ENCODE data around the gene ZNF226.
"Not testable (repeated sequence)": the region's sequence is repeated elsewhere in the genome, so short reads cannot be mapped to it uniquely, and the experiment has no call there.

The ZNF226 gene

DNA sequence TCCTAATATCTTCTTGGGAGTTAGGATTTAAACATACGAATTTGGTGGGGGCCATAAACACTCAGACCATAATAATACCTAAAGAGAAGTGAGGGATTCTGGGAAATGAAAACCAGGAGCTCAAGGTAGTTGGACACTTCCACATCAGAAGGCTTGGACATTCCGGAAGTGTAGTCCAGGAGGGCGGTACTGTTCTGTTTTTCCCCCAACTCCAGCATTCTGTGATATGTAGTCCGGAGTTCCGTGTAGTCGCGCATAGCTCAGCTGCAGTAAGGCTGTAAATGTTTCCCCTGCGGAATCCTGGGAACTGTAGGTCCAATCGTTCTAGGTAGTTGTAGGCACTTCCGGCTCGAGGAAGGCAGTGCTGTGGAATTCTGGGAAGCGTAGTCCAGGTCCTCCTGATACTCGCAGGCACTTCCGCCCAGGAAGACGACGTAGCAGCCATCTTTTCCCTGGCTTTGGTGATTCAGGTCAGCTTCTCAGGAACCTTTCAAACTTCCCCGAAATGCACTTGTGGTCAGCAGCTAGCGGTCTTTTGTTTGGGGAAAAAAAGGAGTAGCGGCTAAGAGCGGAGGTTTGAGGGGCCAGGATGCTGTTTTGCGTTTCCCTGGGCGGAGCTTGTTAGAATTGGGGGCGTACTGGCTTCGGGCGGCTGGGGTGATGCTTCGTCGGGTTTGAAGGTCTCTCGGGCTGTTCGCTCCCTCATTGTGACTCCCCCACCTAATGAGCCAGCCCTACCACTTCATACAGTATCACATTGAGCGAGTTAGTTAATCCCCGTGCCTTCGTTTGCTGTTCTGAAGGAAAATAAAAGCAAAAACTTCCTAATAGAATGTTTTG, at the start of gene ZNF226:
Gene ZNF226, plus strand, starts transcription at position 428 of the 840 bp plus-strand sequence. CDS start 4,981 bp downstream, outside the sequence.
- peak; percentile 75 to 76 for DNase-seq

DNA sequence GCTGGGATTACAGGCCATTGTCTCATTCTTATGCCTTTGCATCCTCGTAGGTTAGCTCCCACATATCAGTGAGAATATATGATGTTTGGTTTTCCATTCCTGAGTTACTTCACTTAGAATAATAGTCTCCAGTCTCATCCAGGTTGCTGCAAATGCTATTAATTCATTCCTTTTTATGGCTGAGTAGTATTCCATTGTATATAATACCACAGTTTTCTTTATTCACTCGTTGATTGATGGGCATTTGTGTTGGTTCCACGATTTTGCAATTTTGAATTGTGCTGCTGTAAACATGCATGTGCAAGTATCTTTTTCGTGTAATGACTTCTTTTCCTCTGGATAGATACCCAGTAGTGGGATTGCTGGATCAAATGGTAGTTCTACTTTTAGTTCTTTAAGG, 43.7 kb upstream of the ZNF226 start:
- not testable (repeated sequence) for DNase-seq

- no peak for DNase-seq
Measured at GRCh38 chr19:44131955-44132354, 32.9 kb upstream of the ZNF226 start.

DNA sequence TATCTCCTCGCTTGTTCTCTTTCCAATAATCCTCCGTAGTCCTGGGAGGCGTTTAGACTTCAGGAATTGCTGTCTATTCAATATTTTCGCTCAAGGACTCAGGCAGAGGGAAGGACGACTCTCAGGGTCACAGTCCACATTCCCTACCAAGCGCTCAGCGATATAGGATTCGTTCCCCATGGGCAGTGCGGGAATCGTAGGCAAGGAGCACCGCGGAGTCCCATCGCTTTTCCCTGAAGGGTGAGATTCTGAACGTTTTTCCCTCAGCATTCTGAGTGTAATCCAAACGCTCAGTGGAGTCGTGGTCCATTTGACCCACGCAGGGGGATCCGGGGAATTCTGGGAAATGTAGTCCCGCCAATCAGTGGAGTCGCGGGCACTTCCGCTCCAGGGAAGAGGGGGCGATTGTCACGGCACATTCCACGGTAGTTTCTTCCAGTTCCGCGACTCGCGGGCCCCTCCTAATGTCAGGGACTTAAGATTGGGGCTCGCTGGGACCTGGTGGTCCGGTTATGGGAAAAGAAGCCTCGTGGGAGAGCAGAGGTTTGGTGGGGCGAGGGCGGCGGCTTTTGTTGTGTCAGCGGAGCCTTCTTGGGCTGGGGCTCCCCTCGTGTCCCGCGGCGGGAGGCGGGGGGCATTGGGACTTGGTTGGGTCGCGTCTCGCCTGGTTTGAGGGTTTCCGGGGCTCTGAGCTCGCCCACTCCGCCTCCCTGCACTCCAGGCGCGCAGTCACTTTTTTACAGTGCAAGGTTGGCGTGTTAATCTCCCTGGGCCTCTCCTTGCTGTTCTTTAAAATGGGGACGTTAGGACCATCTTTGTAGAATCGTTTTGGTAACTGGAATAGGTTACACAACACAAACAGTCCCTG, 23.5 kb upstream of the ZNF226 start, which contains the start of gene ZNF234:
Gene ZNF234, plus strand, starts transcription at position 364 of the 868 bp plus-strand sequence. CDS start 3,079 bp downstream, outside the sequence.
- DNase-seq: peak; percentile 68

DNA sequence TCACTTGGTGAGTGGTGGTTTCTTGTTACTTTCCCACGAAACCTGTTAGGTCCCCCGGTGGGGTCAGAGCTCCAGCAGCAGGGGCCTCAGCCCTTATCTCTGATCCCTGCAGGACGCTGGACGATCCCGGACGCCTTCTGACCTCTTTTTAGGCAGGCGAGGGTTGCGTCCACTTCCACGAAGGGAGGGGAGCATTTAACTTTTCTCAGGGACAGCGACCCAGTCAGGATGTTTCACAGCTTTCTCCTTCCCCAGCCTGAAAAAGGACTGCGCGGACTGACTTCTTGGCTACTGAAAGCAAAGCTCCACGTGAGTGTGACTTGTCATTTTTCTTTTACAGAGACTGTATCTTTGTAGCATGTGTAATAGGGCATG, 22.9 kb upstream of the ZNF226 start:
- DNase-seq: no peak

GRCh38 chr19:44149776-44150175, 15.1 kb upstream of the ZNF226 start:
- DNase-seq: no peak

DNA sequence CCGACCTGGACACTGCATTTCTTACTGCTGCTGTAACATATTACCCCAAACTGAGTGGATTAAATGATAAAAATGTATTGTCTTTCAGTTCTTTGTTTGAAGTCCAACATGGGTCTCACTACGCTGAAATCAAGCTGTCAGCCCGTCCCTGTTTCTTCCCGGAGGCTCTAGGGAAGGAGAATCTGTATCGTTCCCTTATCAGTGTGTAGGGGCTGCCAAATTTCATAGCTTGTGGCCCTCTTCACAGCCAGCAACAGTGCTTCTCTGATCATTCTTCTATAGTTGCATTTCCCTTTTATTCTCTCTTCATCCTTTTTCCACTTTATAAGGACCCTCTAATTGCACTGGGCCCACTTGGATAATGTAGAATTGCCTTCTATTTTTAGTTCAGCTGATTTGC, 13.4 kb upstream of the ZNF226 start:
- no peak for DNase-seq

- no peak for DNase-seq
Measured at GRCh38 chr19:44156475-44156874, 8.4 kb upstream of the ZNF226 start.

- no peak for DNase-seq
Measured at GRCh38 chr19:44163789-44164188, 1.1 kb upstream of the ZNF226 start.

DNA sequence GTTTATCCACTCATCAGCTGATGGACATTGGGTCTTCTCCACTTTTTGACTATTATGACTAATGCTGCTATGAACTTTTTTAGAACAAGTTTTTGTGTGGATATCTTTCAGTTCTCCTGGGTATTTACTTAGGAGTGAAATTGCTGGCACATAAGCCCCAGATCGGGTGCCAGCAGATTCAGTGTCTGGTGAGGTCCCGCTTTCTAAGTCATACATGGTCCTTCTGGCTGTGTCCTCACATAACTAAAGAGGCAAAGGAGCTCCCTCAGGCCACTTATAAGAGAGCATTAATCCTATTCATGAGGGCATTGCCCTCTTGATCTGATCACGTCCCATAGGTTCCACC, 600 bp upstream of the ZNF226 start:
- no peak for DNase-seq

DNA sequence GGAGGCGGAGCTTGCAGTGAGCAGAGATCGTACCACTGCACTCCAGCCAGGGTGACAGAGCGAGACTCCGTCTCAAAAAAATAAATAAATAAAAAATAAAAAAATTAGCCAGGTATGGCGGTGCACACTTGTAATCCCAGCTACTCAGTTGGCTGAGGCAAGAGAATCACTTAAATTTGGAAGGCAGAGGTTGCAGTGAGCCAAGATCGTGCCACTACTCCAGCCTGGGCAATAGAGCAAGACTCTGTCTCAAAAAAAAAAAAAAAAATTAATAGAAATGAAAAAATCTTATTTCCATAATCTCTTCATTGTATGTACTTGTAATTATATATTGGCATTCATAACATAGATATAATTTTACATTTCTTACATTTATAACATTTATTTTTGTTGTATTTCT, 5.8 kb downstream of the ZNF226 start:
- not testable (repeated sequence) for DNase-seq

- DNase-seq: no peak
Measured at GRCh38 chr19:44176590-44176989, 11.7 kb downstream of the ZNF226 start.

DNA sequence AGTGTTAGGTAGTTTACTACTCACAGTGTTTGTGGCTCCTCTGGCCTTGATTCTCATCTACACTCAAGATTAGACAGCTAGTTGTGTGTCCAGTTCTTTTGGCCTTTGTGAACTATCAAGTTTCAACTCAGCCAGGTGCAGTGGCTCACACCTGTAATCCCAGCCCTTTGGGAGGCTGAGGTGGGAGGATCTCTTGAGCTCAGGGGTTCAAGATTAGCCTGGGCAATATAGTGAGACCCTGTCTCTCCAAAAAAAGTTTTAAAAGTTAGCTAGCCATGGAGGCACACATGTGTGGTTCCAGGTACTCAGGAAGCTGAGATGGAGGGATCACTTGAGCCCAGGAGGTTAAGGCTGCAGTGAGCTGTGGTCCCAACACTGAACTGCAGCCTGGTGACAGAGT, 16.1 kb downstream of the ZNF226 start:
- no peak for DNase-seq

GRCh38 chr19:44182145-44182544, 17.2 kb downstream of the ZNF226 start:
- no peak for DNase-seq

DNA sequence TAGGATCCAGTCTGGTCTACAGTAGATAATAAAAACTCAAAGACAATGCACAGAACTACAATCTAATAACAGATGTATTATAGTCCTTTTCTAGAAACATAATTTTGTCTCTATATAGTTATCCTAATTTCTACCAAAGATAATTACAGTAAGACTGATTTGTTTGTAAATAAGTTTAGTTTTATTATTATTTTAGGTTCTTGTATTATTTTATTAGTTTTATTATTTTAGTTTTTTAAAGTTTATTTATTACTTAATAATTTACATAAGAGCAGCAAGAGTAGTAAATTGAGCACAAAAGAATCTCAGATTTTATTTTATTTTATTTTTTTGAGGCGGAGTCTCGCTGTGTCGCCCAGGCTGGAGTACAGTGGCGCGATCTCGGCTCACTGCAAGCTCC, 25.1 kb downstream of the ZNF226 start:
- DNase-seq: no peak

DNA sequence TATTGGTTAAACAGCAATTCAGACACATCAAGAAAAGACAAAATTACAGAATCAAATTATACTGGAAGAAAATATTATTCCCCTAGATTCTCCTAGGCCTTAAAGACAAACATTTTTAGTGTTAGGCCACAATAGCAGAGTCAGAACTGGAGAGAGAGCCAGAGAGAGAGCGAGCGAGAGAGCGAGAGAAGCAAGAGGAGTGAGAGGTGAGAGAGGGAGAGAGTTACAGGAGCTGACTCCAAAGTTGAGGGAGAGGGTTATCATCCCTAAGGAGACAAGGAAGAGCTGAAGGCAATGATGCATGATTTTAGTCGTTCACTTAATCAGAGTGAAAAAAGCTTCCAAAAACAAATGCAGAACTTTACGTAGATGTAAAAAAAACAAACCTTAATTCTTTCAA, 27.2 kb downstream of the ZNF226 start:
- DNase-seq: no peak

GRCh38 chr19:44196772-44197171, 31.9 kb downstream of the ZNF226 start:
- DNase-seq: no peak

- DNase-seq: no peak
Measured at GRCh38 chr19:44202470-44202869, 37.6 kb downstream of the ZNF226 start.

GRCh38 chr19:44202974-44203373, 38.1 kb downstream of the ZNF226 start:
- no peak for DNase-seq

DNA sequence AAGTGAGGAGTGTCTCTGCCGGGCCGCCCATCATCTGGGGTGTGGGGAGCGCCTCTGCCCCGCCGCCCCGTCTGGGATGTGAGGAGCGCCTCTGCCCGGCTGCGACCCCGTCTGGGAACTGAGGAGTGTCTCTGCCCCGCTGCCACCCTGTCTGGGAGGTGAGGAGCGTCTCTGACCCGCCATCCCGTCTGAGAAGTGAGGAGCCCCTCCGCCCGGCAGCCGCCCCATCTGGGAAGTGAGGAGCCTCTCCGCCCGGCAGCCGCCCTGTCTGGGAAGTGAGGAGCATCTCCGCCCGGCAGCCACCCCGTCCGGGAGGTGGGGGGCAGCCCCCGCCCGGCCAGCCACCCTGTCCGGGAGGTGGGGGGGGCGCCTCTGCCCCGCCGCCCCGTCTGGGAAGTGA, 39.0 kb downstream of the ZNF226 start:
- not testable (repeated sequence) for DNase-seq

GRCh38 chr19:44204772-44205171, 39.9 kb downstream of the ZNF226 start:
- DNase-seq: no peak

GRCh38 chr19:44207126-44207803, 42.4 kb downstream of the ZNF226 start:
- peak; percentile 71 to 72 for DNase-seq

DNA sequence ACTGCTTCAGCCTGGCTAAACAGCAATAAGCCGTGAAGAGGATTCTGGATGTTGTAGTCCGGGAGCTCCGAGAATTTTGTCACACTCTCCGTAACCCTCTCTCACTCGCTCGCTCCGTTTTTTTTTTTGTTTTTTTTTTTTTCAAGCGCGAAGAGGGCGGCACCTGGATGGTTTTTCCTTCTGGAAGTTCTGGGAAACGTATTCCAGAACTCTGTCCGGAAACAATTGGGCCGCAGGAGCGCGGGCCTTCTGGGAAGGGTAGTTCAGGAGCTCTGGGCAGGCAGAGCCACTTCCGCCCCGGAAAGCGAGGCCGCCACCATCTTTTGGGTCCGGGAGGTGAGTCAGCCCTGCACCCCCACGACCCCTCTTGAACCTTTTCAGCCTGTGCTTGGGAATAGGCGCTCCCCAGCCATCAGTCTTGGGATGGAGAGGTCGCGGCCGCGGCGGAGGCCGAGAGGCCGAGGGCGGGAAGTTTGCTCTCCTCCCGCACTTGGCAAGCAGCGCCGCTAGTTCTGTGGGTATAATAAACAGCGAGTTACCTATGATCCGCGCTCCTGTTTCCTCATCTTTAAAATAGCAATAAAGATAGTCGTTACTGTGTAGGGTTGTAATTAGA, 47.5 kb downstream of the ZNF226 start, which contains the start of gene ZNF227:
Gene ZNF227, plus strand, starts transcription at position 283 of the 616 bp plus-strand sequence. CDS start 5,261 bp downstream, outside the sequence.
- DNase-seq: peak; percentile 80

Data from activated CD4-positive, alpha-beta T cell treated with anti-CD3 and anti-CD28 coated beads, Interleukin-2, amount 50 U/mL, for 4 hours (primary cell).